NCI-H146 treated with DMSO at 0.1 percent for 48 hours (cell line): ENCODE data around the gene KCNJ6.
"Not testable (repeated sequence)": the region's sequence is repeated elsewhere in the genome, so short reads cannot be mapped to it uniquely, and the experiment has no call there.

Experiments
- DNase-seq: peaks from one replicate; lab custom pipeline; 2025; ENCODE audit not compliant: unreplicated experiment; lab: John Stamatoyannopoulos, UW

Gene KCNJ6

GRCh38 chr21:37619464-37619974 is 296.7 kb downstream of the KCNJ6 start:
- no peak for DNase-seq

GRCh38 chr21:37618081-37618480 is 298.2 kb downstream of the KCNJ6 start:
- DNase-seq = no peak

- DNase-seq = no peak
These were observed 300.3 kb downstream of the KCNJ6 start for GRCh38 chr21:37615962-37616361.

GRCh38 chr21:37614351-37614875 is 301.8 kb downstream of the KCNJ6 start:
- no peak for DNase-seq

GRCh38 chr21:37607081-37607480 is 309.2 kb downstream of the KCNJ6 start:
- DNase-seq = no peak

GRCh38 chr21:37606549-37606948 is 309.7 kb downstream of the KCNJ6 start:
- no peak for DNase-seq

GRCh38 chr21:37605006-37605405 is 311.3 kb downstream of the KCNJ6 start:
- DNase-seq = no peak

- no peak for DNase-seq
These were observed 313.1 kb downstream of the KCNJ6 start for GRCh38 chr21:37603129-37603528.

- no peak for DNase-seq
These were observed 314.3 kb downstream of the KCNJ6 start for GRCh38 chr21:37601915-37602314.

- no peak for DNase-seq
These were observed 315.2 kb downstream of the KCNJ6 start for GRCh38 chr21:37601027-37601426.

GRCh38 chr21:37595944-37596343 is 320.3 kb downstream of the KCNJ6 start:
- no peak for DNase-seq

GRCh38 chr21:37594472-37594951 is 321.7 kb downstream of the KCNJ6 start:
- no peak for DNase-seq

- no peak for DNase-seq
These were observed 322.4 kb downstream of the KCNJ6 start for GRCh38 chr21:37593740-37594471.

- DNase-seq = no peak
These were observed 323.2 kb downstream of the KCNJ6 start for GRCh38 chr21:37593015-37593414.

- no peak for DNase-seq
These were observed 323.8 kb downstream of the KCNJ6 start for GRCh38 chr21:37592496-37592895.

GRCh38 chr21:37591994-37592393 is 324.3 kb downstream of the KCNJ6 start:
- DNase-seq = not testable (repeated sequence)

- DNase-seq = not testable (repeated sequence)
These were observed 325.4 kb downstream of the KCNJ6 start for GRCh38 chr21:37590836-37591235.

GRCh38 chr21:37588644-37589043 is 327.6 kb downstream of the KCNJ6 start:
- not testable (repeated sequence) for DNase-seq

GRCh38 chr21:37587635-37588177 is 328.6 kb downstream of the KCNJ6 start:
- no peak for DNase-seq

GRCh38 chr21:37587203-37587602 is 329.1 kb downstream of the KCNJ6 start:
- DNase-seq = no peak

GRCh38 chr21:37582590-37582989 is 333.7 kb downstream of the KCNJ6 start:
- DNase-seq = peak; percentile 4

- DNase-seq = no peak
These were observed 335.6 kb downstream of the KCNJ6 start for GRCh38 chr21:37580666-37581065.
